CD4-positive, alpha-beta T cell treated with Interleukin-15 for 4 hours (primary cell): ENCODE data around the gene RAPGEF6.
"Not testable (repeated sequence)": the region's sequence is repeated elsewhere in the genome, so short reads cannot be mapped to it uniquely, and the experiment has no call there.

ENCODE experiments used
- DNase-seq: peaks from one replicate; pipeline ENCODE4 v3.0.0-alpha.2; 2020; ENCODE audit warnings: low spot score

Gene RAPGEF6

GRCh38 chr5:131634996-131635683 lies at the start of gene RAPGEF6:
Gene RAPGEF6 (minus strand): TSS chr5:131635229. CDS start chr5:131635030, 199 bp downstream.
- peak; percentile 99 for DNase-seq

- no peak for DNase-seq
Observed at GRCh38 chr5:131684595-131684994, 49.6 kb upstream of the RAPGEF6 start.

GRCh38 chr5:131684051-131684450 lies 49.0 kb upstream of the RAPGEF6 start:
- no peak for DNase-seq

GRCh38 chr5:131682826-131683225 lies 47.8 kb upstream of the RAPGEF6 start:
- no peak for DNase-seq

GRCh38 chr5:131682175-131682574 lies 47.1 kb upstream of the RAPGEF6 start:
- no peak for DNase-seq

- no peak for DNase-seq
Observed at GRCh38 chr5:131679911-131680310, 44.9 kb upstream of the RAPGEF6 start.

GRCh38 chr5:131678273-131678672 lies 43.2 kb upstream of the RAPGEF6 start:
- DNase-seq = not testable (repeated sequence)

GRCh38 chr5:131677115-131677514 lies 42.1 kb upstream of the RAPGEF6 start:
- no peak for DNase-seq

GRCh38 chr5:131672776-131673175 lies 37.7 kb upstream of the RAPGEF6 start:
- no peak for DNase-seq

- no peak for DNase-seq
Observed at GRCh38 chr5:131671994-131672655, 37.1 kb upstream of the RAPGEF6 start.

GRCh38 chr5:131671409-131671808 lies 36.4 kb upstream of the RAPGEF6 start:
- no peak for DNase-seq

- DNase-seq = no peak
Observed at GRCh38 chr5:131664929-131665328, 29.9 kb upstream of the RAPGEF6 start.

- DNase-seq = no peak
Observed at GRCh38 chr5:131661933-131662332, 26.9 kb upstream of the RAPGEF6 start.

GRCh38 chr5:131659841-131660240 lies 24.8 kb upstream of the RAPGEF6 start:
- DNase-seq = no peak

GRCh38 chr5:131659290-131659689 lies 24.3 kb upstream of the RAPGEF6 start:
- DNase-seq = no peak

- DNase-seq = no peak
Observed at GRCh38 chr5:131654776-131655175, 19.7 kb upstream of the RAPGEF6 start.

- no peak for DNase-seq
Observed at GRCh38 chr5:131654309-131654708, 19.3 kb upstream of the RAPGEF6 start.

- no peak for DNase-seq
Observed at GRCh38 chr5:131649161-131649560, 14.1 kb upstream of the RAPGEF6 start.

GRCh38 chr5:131647048-131647769 lies 12.2 kb upstream of the RAPGEF6 start:
- no peak for DNase-seq

- DNase-seq = no peak
Observed at GRCh38 chr5:131644822-131645221, 9.8 kb upstream of the RAPGEF6 start.

- DNase-seq = no peak
Observed at GRCh38 chr5:131644370-131644769, 9.3 kb upstream of the RAPGEF6 start.

GRCh38 chr5:131641494-131641893 lies 6.5 kb upstream of the RAPGEF6 start:
- no peak for DNase-seq
